Measurements from ENCODE around the gene FUT8.
"Not testable (repeated sequence)": the region's sequence is repeated elsewhere in the genome, so short reads cannot be mapped to it uniquely, and the experiment has no call there.

The FUT8 gene

DNA sequence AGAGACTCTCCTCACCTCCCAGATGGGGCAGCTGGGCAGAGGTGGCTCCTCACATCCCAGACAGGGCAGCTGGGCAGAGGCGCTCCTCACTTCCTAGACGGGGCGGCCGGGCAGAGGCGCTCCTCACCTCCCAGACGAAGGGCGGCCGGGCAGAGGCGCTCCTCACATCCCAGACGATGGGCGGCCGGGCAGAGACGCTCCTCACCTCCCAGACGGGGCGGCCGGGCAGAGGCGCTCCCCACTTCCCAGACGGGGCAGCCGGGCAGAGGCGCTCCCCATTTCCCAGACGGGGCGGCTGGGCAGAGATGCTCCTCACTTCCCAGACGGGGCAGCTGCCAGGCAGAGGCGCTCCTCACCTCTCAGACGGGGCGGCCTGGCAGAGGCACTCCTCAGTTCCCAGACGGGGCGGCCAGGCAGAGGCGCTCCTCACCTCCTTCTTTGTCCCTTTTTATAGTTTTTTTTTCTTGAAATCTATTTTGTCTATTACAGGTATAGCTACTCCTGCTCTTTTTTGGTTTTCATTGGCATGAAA, 304.9 kb downstream of the FUT8 start:
- not testable (repeated sequence) for DNase-seq (ENCODE audit: low spot score)

GRCh38 chr14:65718629-65719028, 306.1 kb downstream of the FUT8 start:
- DNase-seq (ENCODE audit: low spot score) = no peak

DNA sequence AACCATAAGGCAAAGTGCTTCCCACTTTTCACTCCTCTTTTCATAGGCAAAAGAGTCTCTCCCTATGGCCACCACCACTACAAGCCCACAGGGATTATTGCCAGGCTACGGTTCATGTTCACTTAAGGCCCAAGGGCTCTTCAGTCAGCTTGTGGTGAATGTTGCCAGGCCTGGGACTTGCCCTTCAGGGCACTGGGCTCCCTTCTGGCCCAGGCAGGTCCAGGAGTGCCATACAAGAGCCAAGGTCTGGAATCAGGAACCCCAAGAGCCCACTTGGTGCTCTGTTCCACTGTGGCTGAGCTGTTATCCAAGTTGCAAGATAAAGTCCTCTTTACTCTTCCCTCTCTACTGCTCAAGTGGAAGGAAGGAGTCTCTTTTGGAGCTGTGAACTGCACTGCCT, 307.6 kb downstream of the FUT8 start:
- DNase-seq (ENCODE audit: low spot score) = no peak

DNA sequence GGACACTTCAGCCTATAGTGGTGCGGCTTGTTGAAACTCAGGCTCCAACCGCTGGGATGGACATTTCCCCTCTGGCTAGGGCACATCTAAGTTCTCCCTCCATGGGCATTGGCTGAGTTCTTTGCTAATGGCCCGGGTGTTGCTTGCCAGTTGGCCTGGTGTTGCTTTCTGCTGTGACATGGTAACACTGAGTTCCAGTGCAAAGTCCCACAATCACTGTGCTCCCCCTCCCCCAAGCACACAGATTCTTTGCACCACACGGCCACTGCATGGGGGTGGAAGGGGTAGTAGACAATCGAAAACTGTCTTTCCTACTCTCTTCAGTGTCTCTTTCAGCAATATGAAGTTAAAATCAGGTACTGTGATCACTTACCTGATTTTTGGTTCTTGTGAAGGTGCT, 308.2 kb downstream of the FUT8 start:
- DNase-seq (ENCODE audit: low spot score) = no peak

DNA sequence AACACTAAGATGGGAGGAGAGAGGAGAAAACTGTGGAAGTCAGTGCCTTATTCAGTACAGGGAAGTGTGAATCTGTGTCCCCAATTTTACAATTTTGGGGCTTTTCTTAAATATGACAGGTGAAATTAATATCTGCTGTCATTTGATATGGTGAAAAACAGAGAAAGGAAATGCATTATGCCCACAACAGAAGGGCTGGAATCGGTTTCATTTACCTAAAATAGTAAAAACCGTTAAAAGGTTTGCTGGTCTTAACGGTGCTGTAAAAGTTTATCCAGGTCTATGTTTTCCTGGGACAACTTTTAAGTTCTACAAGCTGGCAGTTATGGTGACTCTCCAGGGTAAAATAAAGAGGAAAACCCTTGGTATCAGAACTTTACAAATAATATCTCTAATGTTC, 310.8 kb downstream of the FUT8 start:
- no peak for DNase-seq (ENCODE audit: low spot score)

GRCh38 chr14:65728604-65729003, 316.1 kb downstream of the FUT8 start:
- no peak for DNase-seq (ENCODE audit: low spot score)

GRCh38 chr14:65729566-65729965, 317.0 kb downstream of the FUT8 start:
- DNase-seq (ENCODE audit: low spot score) = no peak

DNA sequence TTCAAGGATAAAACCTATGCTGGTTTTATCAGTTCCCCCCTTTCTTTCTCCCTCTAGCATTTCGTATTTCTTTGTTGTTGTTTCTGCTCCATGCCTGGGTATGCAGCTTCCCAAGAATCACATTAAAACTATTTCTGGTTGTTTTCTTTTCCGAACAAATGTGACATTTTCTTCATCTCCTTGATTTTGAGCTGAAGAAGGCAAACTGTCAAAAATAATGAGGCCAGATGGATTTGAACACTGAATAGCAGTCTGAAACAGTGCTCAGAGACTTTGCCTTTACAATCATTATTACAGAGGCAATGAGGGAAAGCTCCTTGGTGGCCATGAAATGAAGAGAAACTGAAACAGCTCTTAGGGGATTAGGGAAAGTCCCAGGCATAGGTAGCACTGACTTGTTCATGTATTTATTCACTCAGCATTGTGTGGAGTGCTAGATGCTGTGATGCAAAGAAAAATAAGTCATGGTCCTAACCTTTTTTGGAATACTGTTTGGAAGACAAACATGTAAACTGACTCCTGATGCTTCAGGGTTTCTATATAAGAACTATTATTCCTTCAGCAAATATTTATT, 319.5 kb downstream of the FUT8 start:
- no peak for DNase-seq (ENCODE audit: low spot score)

DNA sequence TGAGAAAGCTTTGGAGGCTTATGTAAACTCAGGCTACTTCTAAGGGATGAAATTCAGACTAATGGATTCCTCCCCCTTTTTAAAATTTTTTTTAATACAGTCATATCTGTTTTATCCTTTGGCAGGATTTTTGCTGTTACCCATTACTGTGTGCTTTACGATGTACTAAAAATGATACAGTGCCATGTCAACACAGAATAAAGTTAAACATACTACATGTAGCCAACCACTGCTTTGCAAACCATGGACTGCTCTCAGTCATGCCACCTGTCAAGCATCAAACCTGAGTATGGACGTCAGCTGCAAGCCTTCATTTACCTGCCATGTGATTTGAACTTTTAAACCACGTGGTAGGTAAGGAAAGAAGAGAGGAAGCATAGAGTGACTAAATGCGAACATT, 325.8 kb downstream of the FUT8 start:
- no peak for DNase-seq (ENCODE audit: low spot score)

- no peak for DNase-seq (ENCODE audit: low spot score)
These were observed 333.1 kb downstream of the FUT8 start for GRCh38 chr14:65745396-65746190.

GRCh38 chr14:65748796-65749195, 336.3 kb downstream of the FUT8 start:
- no peak for DNase-seq (ENCODE audit: low spot score)

DNA sequence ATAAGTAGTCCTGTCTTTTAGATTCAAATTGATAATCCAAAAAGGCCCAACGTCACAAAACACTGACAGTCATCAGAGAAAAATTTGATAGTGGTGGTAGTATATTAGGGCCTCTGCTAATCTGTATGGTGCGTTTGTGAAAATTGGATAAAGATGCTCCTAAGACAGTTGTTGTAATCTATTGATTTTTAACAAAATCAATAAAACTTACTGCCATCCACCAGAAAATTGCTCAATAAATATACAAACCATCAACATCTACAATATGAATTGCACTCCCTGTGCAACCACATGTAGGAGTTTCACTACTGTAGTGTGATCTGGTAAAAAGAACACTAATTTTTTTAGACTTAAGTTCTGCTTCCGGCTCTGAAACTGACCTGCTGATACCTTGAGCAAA, 336.8 kb downstream of the FUT8 start:
- no peak for DNase-seq (ENCODE audit: low spot score)

DNA sequence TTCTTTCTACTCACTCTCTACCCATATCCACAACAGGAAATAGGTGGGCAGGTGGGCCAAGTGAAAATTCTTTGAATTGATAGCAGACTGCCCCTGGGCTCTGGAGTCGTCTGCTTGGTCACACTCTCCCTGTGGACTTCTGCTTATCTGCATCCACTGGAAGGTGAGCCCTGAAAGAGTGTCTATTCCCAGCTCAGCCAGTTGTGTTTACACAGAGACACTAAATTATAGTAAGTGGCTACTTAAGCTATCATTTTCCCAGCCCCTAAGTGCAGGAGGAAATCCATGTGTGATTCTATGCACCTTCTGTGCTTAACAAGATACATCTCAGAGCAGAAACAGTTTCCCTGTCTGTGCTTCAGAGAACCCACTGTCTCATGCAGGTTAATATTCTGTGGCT, 338.4 kb downstream of the FUT8 start:
- DNase-seq (ENCODE audit: low spot score) = no peak

GRCh38 chr14:65751510-65751909, 339.0 kb downstream of the FUT8 start:
- no peak for DNase-seq (ENCODE audit: low spot score)

GRCh38 chr14:65753061-65753460, 340.5 kb downstream of the FUT8 start:
- no peak for DNase-seq (ENCODE audit: low spot score)

- no peak for DNase-seq (ENCODE audit: low spot score)
These were observed 342.8 kb downstream of the FUT8 start for GRCh38 chr14:65755331-65755730.

DNA sequence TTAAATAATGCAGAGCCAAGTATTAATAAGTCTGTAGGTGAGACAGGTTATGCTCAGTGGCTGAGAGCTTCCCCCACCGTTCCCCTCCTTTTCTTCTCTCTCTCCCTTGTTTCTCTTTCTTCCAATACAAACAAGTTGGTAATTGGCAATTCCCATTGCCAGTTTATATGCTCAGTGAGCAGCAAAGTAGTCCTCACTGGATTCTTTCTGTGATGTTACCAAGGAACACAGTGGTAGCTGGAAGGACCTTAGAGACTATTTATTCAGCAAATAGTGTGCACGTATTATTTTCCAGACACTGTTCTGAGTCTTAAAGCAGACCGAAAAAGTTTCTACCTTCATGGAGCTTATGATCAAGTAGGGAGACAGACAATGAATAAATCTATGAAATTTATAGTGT, 344.4 kb downstream of the FUT8 start:
- DNase-seq (ENCODE audit: low spot score) = no peak

DNA sequence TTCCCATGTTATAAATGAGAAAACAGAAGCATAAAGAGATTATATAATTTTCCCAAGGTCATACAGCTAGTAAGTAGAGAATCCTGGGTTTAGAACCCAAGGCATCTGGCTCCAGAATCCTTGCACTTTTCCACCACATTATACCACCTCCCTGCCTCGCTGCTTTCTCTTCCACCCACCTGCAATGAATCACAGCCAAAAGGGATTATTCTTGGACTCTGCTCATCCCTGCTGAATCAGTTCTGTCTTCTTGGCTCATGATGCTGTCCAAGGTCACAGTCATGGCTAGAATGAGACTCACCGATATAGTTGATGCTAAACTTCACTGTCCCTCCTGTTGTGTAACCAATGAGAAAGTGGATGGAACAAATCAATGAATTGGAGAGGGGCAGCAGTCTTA, 356.6 kb downstream of the FUT8 start:
- DNase-seq (ENCODE audit: low spot score) = no peak

- no peak for DNase-seq (ENCODE audit: low spot score)
These were observed 358.2 kb downstream of the FUT8 start for GRCh38 chr14:65770681-65771080.

- DNase-seq (ENCODE audit: low spot score) = no peak
These were observed 358.7 kb downstream of the FUT8 start for GRCh38 chr14:65771271-65771670.

- DNase-seq (ENCODE audit: low spot score) = no peak
These were observed 359.9 kb downstream of the FUT8 start for GRCh38 chr14:65772466-65772865.

GRCh38 chr14:65772921-65773574, 360.5 kb downstream of the FUT8 start:
- DNase-seq (ENCODE audit: low spot score) = no peak

DNA sequence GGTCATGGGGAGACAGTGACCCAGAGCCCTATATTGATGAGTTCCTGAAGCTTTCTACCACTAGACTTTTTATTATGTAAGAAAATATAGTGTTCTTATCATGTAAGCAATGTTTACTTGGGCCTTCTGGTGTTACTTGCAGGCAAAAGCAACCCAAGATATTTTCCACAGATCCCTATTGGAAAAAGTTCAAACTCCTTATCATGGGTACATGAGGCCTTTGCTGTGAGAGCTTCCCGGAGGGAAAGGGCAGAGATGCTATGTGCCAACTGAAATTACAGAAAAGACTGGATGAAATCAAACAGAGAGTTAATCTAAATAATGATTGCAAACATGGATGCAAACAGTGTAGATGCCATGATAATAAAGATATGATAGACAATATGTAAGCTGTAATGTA, 361.5 kb downstream of the FUT8 start:
- no peak for DNase-seq (ENCODE audit: low spot score)
